Germinal center (tissue), 1 donor: Measurements from ENCODE around the gene ECT2L.

Experiments used
- DNase-seq: peaks from one replicate; pipeline ENCODE4 v3.0.0; 2012; ENCODE audit warnings: mixed read lengths, low spot score

The ECT2L gene

DNA sequence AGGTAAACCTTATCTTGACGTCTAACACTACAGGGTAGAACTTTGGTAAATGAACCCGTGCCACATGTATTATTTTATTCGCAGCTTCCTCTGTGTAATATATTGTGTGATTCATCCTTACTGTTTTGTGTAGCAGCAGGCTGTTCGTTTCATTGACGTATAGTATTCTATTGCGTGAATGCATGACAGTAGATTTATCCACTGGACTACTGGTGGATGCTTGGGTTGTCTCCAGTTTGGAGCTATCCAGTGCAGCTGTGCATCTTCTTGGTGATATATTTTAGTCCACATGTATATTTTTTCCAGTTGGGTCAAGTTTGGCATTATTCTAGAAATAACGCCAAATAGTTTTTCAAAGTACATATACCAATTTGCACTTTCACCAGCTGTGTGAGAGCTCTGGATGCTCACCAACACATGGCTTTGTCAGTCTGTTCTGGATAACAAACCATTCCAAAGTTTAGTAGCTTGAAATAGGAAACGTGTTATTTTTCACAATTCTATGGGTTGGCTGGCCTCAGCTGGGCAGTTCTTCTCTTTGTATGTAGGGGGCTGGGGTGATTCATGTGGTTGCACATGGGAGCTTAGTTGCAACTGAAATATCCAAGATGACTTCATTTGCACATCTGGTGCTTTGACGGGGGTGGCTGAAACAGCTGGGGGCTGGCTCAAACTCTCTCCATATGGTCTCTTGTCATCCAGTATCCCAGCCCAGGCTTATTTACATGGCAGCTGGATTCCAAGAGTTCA lies 9.3 kb downstream of the ECT2L start:
- DNase-seq: no peak

DNA sequence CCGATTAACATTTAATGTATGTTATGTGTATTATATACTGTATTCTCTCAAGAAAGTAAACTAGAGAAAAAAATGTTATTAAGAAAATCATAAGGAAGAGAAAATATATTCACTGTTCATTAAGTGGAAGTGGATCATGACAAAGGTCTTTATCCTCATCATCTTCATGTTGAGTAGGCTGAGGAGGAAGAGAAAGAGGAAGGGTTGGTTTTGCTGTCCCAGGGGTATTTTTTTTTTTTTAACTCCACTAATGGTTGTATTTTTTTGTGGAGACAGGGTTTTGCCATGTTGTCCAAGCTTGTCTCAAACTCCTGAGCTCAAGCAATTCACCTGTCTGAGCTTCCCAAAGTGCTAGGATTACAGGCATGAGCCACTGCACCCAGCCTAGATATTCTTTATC lies 11.0 kb downstream of the ECT2L start:
- no peak for DNase-seq

DNA sequence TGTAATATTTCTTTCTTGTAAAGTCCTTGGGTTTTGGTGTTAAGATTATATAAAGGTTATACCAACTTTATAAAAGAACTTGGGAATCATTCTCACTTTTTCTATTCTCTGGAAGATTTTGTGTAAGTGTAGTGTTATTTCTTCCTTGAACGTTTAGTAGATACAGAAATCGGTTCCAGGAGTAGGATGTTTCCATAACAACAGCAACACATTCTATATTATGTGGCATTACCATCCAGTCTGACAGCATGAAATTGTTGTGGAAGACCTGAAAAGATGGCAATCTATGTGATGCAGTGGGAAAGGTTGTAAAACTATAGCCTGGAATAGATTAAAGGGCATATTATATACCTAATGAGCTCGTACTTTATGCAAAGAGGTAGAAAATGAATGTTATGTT lies 13.8 kb downstream of the ECT2L start:
- no peak for DNase-seq

DNA sequence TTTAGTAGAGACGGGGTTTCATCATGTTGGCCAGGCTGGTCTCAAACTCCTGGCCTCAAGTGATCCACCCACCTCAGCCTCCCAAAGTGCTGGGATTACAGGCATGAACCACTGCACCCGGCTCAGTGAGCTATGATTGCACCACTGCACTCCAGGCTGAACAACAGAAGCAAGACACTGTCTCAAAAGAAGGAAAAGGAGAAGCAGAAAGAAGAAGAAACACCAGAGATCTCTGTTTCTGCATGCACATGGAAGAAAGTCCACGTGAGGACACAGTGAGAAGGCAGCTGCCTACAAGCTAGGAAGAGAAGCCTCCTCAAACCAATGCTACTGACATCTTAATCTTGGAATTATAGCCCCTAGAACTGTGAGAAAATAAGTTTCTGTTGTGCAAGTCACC lies 16.0 kb downstream of the ECT2L start:
- DNase-seq: no peak

DNA sequence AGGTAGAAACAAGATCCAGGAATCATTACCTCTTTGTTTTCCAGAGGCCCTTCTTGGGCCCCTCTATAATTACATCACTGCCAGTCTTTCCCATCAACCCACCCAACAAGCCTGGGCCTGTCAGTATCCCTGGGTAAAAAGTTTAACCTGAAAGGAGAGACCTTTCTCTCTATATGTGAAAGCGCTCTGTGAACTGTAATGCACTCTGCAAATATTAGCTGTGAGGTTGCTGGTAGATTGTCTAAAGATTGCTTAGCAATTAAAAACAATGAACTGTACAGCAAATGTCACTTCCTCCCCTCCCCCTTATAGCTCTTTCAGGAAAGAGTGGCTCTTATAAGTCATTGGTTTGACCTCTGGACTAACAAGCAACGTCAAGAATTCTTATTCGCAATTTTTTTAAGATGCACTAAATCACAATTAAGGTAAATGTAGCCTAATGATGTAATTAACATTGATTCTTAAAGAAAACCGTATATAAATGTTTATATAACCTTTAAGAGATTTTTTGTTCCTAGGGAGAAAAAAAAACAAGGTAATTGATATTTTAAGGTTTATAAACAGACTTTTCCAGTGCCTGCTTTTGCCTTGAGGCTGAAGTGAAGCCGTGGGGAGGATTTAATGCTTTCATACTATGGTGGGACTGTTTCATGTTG lies 18.4 kb downstream of the ECT2L start:
- no peak for DNase-seq

DNA sequence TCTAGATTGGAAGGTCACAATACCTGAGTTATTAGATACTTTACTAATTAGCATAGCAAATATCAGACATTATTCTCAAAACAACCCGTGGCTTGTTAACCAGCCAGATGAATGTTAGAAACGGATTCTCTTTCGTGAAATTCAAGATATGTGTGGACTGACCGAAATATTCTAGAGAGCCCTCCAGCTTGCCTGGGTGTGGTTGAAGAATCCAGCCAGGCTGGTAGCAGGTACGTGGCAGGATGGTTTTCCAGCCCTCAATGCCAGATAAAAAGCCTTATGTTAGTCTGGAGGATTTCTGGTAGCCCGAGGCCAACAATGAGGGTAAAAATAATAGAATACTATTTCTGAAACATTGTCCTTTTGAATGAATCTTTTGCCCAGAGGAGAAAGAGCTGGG lies 19.3 kb downstream of the ECT2L start:
- no peak for DNase-seq

DNA sequence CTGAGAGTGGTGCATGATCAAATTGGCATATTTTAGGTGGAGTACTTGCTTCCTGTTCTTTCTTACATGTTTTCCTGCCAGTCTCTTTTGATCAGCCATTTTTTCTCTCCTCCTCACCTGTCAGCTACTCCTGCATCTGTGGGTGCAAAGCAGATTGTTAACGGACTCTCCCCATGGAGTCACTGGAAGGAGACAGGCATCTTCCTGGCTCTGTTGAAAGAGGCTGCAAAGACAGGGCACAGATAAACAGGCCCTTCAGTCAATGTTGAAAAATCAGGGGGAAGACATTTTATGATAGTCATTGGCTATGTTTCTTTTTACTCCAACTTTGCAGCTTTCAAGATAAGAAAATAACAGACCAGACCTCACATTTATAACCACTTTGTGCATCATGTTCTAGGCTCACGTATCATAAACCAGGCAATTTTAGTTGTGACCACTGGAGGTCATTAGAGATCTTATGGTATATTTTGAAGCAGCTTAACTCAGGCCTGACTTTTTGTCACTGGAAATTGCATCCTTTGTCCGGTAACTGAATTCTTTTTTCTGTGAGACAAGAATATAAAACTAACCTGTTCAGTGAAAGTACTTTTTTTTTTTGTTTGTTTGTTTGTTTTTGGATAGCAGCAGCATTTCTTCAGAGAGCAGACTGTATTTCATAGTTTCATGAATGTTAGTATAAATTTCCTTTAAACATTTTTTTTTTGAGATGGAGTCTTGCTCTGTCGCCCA lies 20.1 kb downstream of the ECT2L start:
- peak; percentile 53 for DNase-seq

DNA sequence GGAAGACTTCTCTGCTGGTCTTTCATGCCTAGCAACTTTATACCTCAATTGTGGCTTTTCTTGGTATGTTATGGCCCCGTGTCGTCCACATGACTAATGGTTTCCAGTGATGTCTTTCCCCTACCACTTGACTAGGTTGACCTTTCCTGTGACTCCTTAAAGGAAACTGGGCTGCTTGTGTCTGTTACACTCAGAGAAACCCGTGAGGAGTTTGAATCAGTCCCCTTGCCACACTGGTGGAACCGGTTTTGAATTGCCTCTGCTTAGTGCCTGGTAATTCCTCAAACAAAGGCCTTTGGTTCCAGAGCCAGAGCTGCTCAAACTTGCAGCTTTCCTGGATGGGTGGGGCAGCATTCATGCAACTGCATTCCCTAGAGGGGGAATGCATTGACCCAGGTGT lies 21.9 kb downstream of the ECT2L start:
- no peak for DNase-seq

DNA sequence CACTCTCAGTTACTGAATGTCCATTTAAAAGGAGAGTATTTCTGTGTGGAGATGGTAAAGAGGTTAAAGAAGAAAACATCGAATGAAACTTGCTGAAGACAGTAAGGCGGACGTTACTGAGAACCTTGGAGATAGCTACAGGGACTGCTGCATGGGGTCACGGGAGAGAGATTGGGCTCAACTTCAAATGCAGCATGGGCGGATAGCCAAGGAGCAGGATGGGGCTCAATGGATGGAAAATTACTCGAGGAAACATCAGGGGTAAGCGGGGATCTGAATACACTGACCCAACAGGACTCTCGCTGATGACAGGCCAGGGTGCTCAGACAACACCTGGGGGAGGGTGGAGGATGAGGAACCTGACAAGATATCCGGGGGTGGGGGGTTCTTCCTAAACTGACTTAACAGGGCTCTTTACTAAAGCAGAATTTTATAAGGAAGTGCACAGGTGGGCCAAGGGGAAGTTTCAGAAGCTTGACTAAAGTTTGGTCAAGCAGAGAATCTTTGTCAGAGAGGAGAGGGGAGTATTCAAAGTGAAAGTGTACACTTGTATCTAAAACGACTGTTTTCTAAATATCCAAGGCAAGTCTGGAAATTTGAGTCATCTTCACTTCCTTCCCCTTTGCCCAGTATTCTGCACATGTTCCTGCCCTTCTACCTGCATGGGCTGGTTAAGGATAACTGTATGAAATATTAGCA lies 22.8 kb downstream of the ECT2L start:
- peak; percentile 37 for DNase-seq

DNA sequence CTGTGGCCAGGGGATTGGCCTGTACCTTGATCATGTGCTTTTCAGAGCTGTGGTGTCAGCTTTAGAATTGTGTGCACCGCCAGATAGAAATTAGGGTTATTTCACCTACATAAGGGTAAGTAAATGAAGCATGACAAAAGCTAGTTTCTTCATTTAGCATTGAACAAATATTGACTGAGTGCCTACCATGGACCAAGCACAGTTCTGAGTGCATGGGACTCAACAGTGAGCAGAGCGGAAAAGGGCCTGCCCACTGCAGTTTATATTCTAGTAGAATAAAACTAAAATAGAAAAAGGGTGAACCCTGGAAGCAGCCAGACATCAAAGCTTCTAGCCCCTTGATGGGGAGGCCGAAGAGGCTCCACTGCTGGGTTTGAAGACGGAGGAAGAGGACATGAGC lies 25.6 kb downstream of the ECT2L start:
- no peak for DNase-seq

DNA sequence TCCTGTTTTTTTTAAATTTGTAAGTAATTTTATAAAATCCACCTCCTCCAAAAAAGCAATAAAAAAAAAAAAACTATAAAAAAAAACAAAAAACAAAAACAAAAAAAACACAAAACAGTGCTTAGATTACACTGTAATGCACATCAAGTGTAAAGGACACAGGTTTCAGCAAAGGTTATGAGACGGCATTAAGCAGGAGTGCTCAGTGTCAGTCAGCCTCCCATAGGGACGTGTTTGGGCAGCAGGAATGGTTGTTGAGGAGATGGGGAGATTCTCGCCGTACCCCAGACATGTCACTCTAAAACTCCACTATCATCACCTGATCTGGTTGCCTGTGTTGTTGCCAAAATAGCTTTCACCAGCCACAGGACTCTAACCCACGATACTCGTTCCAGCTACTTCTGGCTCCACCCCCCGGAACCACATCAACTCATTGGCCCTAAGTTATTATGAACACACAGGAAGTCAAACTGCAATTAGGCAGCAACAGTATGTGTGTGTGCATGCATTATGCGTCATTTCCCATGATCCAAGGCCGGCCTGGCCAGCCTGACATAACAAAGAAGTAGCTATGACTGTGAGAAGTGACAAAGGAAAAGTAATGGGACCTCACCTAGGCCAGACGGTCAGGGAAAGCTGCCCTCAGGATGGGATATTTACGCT lies 28.7 kb downstream of the ECT2L start:
- DNase-seq: no peak

DNA sequence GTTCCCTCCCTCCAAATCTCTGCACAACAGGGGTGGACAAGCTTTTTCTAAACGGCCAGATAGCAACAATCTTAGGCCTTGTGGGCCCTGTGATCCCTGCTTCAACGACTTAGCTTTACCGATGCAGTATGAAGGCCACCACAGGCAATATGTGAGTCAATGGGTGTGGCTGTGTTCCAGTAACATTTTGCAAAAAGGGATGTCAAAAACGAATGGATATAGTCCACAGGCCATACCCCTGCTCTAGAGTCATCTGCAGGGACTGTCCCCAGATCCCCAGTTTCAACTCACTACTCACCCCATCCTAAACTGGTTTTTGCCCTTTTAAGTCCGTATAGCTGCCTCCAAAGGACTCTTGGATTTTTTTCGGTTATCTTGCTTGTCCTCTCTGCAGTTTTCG lies 34.4 kb downstream of the ECT2L start:
- DNase-seq: no peak

DNA sequence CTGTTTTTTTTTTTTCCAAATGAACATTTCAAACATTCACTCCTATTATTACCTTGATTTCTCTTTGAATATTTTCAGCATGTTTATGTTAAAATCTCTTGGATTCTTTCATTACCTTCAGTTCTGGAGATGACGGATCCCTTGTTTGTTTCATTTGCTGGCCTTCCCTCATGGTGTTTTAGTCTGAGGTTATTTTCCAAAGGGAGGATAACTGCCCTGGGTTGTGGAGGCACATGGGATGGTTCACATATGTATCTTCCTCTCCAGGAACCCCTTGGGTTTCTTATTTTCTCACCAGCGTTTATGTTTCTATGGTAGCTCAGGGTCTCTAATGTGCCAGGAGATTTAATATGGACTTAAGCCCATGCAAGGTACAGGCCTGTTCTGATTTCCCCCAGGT lies 36.3 kb downstream of the ECT2L start:
- no peak for DNase-seq

DNA sequence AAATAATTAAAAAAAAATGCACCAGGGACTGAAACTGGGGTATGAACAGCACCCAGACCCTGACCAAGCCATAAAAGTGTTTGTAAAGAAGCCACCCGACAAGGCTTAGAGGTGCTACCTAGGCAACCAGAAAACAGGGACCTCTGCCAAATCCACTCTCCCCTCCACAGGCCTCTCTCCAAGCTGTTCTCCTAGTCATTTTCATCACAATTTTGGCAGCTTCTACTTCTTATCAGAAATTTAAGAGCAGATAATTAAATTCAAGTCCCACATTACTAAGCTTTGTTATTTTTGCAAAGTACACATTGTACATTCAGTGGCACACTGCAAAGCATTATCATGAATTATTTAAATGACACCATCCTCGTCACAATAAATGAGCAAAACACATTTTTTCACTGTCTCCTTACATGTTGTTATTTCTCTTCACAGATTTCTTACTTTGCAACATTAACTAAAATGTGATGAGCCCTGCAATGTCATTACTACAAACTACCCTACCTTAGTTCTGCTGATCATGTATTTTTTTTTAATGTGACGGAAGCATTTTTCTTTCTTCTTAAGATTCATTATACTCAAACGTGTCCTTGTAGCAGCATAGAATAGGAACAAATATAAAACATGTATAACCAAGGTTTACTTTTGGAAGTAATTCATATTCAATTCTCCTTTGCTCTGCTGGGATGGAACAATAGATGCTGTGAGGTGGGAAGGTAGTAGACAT lies 38.1 kb downstream of the ECT2L start:
- no peak for DNase-seq

DNA sequence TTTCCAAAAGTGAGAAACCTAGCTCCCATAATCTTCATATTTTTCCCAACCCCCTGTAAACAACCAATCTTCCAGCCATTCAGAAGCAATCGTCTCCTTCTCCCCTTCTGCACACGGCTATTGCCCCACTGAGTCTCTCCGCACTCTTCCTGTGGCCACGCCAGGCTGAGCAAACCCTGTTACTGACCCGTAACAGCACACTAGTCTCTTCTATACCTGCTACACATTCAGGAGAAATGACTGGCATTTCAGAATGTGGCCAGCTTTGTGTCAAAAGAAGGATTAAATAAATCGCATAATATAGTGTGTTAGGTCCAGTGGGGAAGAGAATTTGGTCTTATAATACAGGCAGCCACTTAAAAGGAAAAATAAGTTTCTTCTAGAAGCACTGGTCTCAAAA lies 41.4 kb downstream of the ECT2L start:
- DNase-seq: no peak

DNA sequence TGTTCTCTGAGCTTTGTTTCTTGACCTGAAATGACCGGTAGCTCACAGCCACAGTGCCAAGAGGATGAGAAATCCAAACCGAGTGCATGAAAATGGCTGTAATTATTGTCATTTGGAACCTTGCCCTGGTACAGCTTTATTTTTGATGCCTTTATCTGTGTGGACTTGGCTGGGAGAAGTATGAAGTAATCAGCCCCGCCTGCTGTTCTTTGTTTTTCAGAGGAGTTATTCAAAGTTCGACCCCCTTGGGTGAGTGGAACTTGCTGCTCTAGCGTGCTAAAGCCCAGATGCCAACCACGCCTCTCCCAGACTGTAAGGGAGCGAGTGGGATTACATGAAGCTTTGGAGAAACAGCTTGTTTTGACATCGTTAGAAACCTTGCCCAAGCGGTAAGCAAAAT lies 48.3 kb downstream of the ECT2L start:
- DNase-seq: no peak

DNA sequence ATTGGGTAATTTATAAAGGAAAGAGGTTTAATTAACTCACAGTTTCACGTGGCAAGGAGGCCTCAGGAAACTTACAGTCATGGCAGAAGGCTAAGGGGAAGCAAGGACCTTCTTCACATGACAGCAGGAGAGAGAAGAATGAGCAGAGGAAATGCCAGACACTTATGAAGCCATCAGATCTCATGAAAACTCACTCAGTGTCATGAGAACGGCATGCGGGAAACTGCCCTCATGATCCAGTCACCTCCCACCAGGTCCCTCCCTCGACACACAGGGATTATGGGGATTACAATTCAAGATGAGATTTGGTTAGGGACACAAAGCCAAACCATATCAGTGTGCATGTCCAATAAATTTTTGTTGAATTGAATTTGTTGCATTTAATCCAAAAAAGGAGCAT lies 52.0 kb downstream of the ECT2L start:
- DNase-seq: no peak

DNA sequence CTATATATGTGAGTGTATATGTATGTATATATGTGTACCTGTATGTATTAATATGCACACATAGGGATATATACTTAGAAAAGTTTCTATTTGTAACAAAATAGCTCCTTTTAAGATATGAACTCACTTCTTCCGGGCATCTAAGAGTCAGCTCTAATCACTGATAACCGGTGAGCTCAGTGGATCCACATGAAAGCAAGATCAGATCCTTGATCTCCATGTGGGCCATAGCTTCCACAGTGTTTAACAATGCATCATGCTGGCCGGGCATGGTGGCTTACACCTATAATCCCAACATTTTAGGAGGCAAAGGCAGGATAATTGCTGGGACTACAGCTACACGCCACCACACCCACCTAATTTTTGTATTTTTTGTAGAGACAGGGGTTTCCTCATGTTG lies 52.6 kb downstream of the ECT2L start:
- DNase-seq: no peak

DNA sequence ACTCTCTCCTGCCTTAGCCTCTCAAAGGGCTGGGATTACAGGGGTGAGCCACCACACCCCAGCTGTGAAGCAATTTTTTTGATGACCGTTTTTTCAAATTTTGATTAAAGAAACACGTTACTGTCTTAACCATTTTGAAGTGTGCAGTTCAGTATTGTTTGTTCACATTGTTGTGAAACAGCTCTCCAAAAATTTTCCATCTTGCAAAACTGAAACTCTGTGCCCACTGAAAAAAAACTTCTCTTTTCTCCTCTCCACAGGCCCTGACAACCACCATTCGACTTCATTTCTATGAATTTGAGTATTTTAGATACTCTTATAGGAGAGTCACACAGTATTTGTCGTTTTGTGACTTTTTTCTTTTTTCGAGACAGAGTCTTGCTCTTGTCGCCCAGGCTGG lies 53.9 kb downstream of the ECT2L start:
- no peak for DNase-seq

DNA sequence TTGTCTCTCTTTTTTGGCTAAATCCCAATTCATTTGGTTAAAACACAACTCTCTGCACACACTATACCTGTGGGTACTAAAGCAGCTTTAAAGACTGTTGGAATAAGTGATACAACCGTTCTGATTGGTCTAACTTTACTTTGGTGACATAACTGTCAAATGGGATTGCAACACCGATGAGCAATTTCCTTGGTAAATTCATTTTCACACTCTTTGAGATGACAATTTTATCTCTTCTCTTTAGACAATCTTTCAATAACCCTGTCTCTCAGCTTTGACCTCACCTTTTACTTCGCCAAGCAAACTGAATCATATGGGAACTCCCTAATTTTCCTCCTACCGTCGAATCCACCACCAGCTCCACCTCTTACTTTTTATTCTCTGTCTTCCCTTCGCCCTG lies 60.8 kb downstream of the ECT2L start:
- DNase-seq: no peak

DNA sequence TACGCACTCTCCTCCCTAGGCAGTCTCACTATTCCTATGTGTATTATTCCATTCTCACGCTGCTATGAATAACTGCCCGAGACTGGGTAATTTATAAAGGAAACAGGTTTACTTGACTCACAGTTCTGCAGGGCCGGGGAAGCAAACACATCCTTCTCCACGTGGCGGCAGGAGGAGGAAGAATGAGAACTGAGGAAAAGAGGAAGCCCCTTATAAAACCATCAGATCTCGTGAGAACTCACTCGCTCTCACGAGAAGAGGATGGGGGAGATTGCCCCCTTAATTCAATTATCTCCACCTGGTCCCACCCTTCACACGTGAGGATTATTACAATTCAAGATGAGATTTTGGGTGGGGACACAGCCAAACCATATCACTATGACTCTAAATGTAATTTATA lies 61.9 kb downstream of the ECT2L start:
- no peak for DNase-seq

DNA sequence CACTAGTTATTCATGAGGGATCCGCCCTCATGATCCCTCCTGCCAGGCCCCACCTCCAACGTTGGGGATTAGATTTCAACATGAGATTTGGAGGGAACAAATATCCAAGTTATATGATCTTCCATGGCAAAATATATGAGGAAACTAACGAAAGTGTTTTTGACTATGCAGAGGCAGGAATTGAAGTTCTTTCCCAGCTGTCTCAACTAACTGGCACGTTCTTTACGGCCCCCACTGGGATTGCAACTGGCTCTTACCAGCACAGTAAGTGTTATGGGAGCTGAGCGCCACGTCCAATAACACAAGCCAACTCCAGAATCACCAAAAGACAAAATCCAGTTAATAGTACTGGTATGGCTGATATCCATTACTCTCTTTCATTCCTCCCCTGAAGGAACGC lies 66.6 kb downstream of the ECT2L start:
- no peak for DNase-seq
